OCI-M2 (cell line): ENCODE measurements around the gene KCND1.
A peak's percentile ranks its signal among the peaks of the same experiment; 100 is the strongest.

Experiments
- DNase-seq: peaks from one replicate; lab custom pipeline; 2025; ENCODE audit not compliant: unreplicated experiment; lab: John Stamatoyannopoulos, UW

The KCND1 gene

GRCh38 chrX:48975041-48975440, 3.4 kb upstream of the KCND1 start:
- DNase-seq, result no peak

- DNase-seq, result no peak
Measured at GRCh38 chrX:48974574-48974973, 2.9 kb upstream of the KCND1 start.

- no peak for DNase-seq
Measured at GRCh38 chrX:48974033-48974432, 2.4 kb upstream of the KCND1 start.

- DNase-seq, result no peak
Measured at GRCh38 chrX:48972220-48973164, 848 bp upstream of the KCND1 start.

GRCh38 chrX:48969471-48969870, 2.2 kb downstream of the KCND1 start:
- DNase-seq, result no peak

GRCh38 chrX:48968377-48968776, 3.3 kb downstream of the KCND1 start:
- DNase-seq, result no peak

GRCh38 chrX:48966796-48967579, 4.7 kb downstream of the KCND1 start:
- no peak for DNase-seq

GRCh38 chrX:48965959-48966358, 5.7 kb downstream of the KCND1 start:
- no peak for DNase-seq

GRCh38 chrX:48961585-48962091, 10.0 kb downstream of the KCND1 start:
- DNase-seq, result peak; percentile 52

- no peak for DNase-seq
Measured at GRCh38 chrX:48960291-48960690, 11.4 kb downstream of the KCND1 start.

GRCh38 chrX:48958635-48959094, 13.0 kb downstream of the KCND1 start:
- DNase-seq, result no peak

- DNase-seq, result peak; percentile 73
Measured at GRCh38 chrX:48957827-48958634, 13.6 kb downstream of the KCND1 start.

- no peak for DNase-seq
Measured at GRCh38 chrX:48957477-48957826, 14.2 kb downstream of the KCND1 start, which contains the start of gene OTUD5. TSS of gene OTUD5 (minus strand) at chrX:48957607. CDS start at chrX:48957570, 37 bp downstream.

- DNase-seq, result no peak
Measured at GRCh38 chrX:48956728-48957414, 14.8 kb downstream of the KCND1 start.

- DNase-seq, result no peak
Measured at GRCh38 chrX:48948589-48948988, 23.1 kb downstream of the KCND1 start.

- DNase-seq, result no peak
Measured at GRCh38 chrX:48945517-48946348, 25.9 kb downstream of the KCND1 start.

GRCh38 chrX:48942895-48943294, 28.7 kb downstream of the KCND1 start:
- DNase-seq, result no peak

- DNase-seq, result no peak
Measured at GRCh38 chrX:48940404-48940955, 31.2 kb downstream of the KCND1 start.
